ENCODE results near the gene SMYD3. TPM values are rescaled to one million over a fixed set of nuclear protein-coding genes. Genes with fewer than 3 reads are reported as not detected.
A peak's percentile ranks its signal among the peaks of the same experiment; 100 is the strongest.

SMYD3 gene
- total RNA-seq, 2 donors from 2014 or later = 13.5 to 20.8 TPM

DNA sequence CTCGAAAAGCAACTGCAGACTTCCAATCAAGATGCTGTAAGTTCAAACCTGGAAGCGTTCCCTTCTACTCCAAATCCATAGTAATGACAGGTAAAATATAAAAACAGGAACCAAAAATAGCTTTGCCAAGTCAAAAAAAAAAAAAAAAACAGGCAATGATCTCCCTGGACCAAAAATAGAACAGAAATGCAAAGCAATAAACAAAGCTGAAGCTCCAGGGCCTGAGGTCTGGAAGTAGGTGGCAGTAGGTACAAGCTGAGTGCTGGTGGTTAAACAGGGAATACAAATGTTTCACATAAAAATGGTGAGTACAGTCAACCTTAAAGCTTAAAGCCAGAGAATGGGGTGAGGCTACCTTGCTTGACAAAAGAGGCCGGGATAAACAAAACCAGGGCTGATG, 610.8 kb downstream of the SMYD3 start:
- intact Hi-C loops (cut with DNase I) = no loop called here
- no peak overlapping the region for H3K4me3 ChIP-seq
- no peaks in the 10 kb centered on the region for H3K4me1 ChIP-seq
- H3K27ac ChIP-seq = no peak overlapping the region
- DNase-seq = no peak
- ATAC-seq = no peak
- WGBS, 2 donors = 90 to 94% methylated on average over 3 of the region's 3 CpGs
- no peaks in the 10 kb centered on the region for H3K27me3 ChIP-seq
- no peaks in the 10 kb centered on the region for H3K36me3 ChIP-seq (replicated peaks in 1 of 2; ENCODE audit: insufficient read depth in 1 of 2, low read depth in 2 of 2)
- TF ChIP-seq, protein P1, sequence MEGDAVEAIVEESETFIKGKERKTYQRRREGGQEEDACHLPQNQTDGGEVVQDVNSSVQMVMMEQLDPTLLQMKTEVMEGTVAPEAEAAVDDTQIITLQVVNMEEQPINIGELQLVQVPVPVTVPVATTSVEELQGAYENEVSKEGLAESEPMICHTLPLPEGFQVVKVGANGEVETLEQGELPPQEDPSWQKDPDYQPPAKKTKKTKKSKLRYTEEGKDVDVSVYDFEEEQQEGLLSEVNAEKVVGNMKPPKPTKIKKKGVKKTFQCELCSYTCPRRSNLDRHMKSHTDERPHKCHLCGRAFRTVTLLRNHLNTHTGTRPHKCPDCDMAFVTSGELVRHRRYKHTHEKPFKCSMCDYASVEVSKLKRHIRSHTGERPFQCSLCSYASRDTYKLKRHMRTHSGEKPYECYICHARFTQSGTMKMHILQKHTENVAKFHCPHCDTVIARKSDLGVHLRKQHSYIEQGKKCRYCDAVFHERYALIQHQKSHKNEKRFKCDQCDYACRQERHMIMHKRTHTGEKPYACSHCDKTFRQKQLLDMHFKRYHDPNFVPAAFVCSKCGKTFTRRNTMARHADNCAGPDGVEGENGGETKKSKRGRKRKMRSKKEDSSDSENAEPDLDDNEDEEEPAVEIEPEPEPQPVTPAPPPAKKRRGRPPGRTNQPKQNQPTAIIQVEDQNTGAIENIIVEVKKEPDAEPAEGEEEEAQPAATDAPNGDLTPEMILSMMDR (IDR thresholded peaks at IDR 0.05) = no peak
- no peak for TF ChIP-seq POLR2A (IDR thresholded peaks at IDR 0.05)
- no peaks in the 10 kb centered on the region for H3K9me3 ChIP-seq

DNA sequence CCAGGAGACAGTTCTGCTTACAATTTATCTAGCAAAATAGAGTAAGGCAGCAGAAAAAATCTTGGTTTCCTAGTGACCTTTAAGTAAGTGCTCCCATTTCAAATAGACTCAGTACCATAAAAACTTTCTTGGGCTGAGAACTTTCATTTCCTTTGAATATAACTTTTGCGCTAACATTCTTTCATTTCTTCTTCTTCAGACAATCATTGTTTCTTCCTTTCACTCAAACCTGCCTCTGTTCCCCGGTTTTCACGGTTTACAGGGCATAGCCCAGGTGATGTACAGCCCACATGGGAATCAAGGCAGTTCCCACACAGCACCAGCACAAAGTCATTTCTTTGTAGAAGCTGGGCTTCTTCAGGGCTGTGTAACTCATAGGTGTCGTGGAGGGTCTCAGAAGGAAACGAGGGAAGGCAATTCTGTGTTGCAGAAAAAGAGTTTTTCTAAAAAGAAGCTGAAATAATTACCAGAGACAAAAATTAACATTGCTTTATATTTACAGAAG, 611.6 kb downstream of the SMYD3 start:
- ATAC-seq (no peak), DNase-seq (no peak)
- Histone ChIP-seq H3K9me3 (no peaks in the 10 kb centered on the region), H3K27me3 (no peaks in the 10 kb centered on the region), H3K36me3 (replicated peaks in 1 of 2; ENCODE audit: insufficient read depth in 1 of 2, low read depth in 2 of 2) (no peaks in the 10 kb centered on the region), H3K4me1 (no peaks in the 10 kb centered on the region), H3K4me3 (no peak overlapping the region), H3K27ac (no peak overlapping the region)
- intact Hi-C loops (cut with DNase I) = no loop called here
- no peak for TF ChIP-seq POLR2A (IDR thresholded peaks at IDR 0.05)
- TF ChIP-seq, protein P1 (IDR thresholded peaks at IDR 0.05) = no peak
- 92 to 94% methylated on average over 5 of the region's 5 CpGs for WGBS, 2 donors

DNA sequence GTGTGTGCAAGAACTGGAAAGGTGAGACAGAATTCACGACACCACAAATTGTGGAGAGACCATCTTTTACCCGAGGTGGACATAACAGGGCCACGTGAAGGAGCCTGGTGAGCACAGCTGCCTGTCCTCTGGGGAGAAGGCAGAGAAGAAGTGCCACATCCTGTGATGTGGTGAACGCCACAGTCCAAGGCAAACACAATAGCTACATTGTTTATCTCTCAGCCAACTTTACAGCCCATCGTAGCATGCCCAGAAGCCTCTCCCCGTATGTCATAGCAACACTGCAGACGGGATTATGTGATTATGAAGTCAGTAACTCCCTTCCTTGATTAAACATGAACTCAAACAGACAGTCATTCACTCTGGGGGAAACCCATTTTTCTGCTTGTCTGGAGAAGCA, 612.2 kb downstream of the SMYD3 start:
- Histone ChIP-seq H3K36me3 (replicated peaks in 1 of 2; ENCODE audit: insufficient read depth in 1 of 2, low read depth in 2 of 2) (no peaks in the 10 kb centered on the region), H3K4me1 (no peaks in the 10 kb centered on the region), H3K27me3 (no peaks in the 10 kb centered on the region), H3K4me3 (no peak overlapping the region), H3K9me3 (no peaks in the 10 kb centered on the region), H3K27ac (no peak overlapping the region)
- DNase-seq (no peak), ATAC-seq (no peak)
- TF ChIP-seq, protein P1 (IDR thresholded peaks at IDR 0.05) = no peak
- TF ChIP-seq POLR2A (IDR thresholded peaks at IDR 0.05) = no peak
- intact Hi-C loops (cut with DNase I) = no loop called here
- WGBS, 2 donors = 79 to 89% methylated on average over 7 of the region's 7 CpGs

DNA sequence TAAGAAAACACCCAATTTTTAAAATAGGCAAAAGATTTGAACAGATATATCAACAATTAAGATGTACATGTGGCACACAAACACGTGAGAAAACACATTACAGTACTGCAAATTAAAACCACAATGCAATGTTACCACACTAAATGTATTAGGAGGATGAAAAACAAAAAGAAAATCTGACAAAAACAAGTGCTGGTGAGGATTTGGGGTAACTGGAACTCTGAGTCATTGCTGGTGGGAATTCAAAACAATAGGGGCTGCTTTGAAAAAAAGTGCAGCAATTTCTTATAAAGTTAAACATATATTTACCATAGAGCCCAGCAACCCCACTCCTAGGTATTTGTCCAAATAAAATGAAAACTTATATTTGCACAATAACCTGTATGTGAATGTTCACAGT, 614.1 kb downstream of the SMYD3 start:
- intact Hi-C loops (cut with DNase I) = no loop called here
- no peaks in the 10 kb centered on the region for H3K36me3 ChIP-seq (replicated peaks in 1 of 2; ENCODE audit: insufficient read depth in 1 of 2, low read depth in 2 of 2)
- DNase-seq (no peak), ATAC-seq (no peak)
- 81 to 83% methylated on average over 1 of the region's 1 CpG for WGBS, 2 donors
- no peak overlapping the region for H3K4me3 ChIP-seq
- TF ChIP-seq POLR2A (IDR thresholded peaks at IDR 0.05) = no peak
- TF ChIP-seq, protein P1 (IDR thresholded peaks at IDR 0.05) = no peak
- H3K9me3 ChIP-seq = peaks cover 0 to 5% (median 0%) of the 10 kb centered on the region in 3 donors
- no peak overlapping the region for H3K27ac ChIP-seq
- H3K27me3 ChIP-seq = no peaks in the 10 kb centered on the region
- no peaks in the 10 kb centered on the region for H3K4me1 ChIP-seq

DNA sequence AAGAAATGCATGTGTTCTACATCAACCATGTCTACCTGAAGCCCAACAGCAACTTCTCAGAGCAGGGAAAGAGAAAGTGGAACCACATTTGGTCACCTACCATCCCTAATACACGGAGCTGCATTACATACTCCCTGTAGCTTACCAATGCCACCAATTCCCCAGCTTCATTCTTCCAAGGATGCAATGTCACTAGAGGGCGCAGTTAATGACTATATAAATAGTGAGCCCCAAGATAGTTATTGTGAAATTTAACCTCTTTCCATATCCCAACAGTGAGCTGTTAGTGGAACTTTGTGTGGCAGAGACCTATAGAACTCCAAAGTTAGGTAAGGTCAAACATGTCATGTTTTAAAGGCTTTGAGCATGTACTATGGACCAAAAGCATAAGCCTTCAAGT, 618.3 kb downstream of the SMYD3 start:
- ATAC-seq = no peak
- Histone ChIP-seq H3K27me3 (no peaks in the 10 kb centered on the region), H3K36me3 (replicated peaks in 1 of 2; ENCODE audit: insufficient read depth in 1 of 2, low read depth in 2 of 2) (no peaks in the 10 kb centered on the region), H3K27ac (no peak overlapping the region), H3K4me1 (no peaks in the 10 kb centered on the region), H3K4me3 (no peak overlapping the region), H3K9me3 (peaks cover 0 to 5% (median 0%) of the 10 kb centered on the region in 3 donors)
- intact Hi-C loops (cut with DNase I) = no loop called here
- WGBS, 2 donors = 51 to 58% methylated on average over 2 of the region's 2 CpGs
- no peak for DNase-seq
- TF ChIP-seq, protein P1 (IDR thresholded peaks at IDR 0.05) = peak in 1 of 7 experiments; percentile 14
- no peak for TF ChIP-seq POLR2A (IDR thresholded peaks at IDR 0.05)
